Measurements from ENCODE around the gene GARNL3.

DNA sequence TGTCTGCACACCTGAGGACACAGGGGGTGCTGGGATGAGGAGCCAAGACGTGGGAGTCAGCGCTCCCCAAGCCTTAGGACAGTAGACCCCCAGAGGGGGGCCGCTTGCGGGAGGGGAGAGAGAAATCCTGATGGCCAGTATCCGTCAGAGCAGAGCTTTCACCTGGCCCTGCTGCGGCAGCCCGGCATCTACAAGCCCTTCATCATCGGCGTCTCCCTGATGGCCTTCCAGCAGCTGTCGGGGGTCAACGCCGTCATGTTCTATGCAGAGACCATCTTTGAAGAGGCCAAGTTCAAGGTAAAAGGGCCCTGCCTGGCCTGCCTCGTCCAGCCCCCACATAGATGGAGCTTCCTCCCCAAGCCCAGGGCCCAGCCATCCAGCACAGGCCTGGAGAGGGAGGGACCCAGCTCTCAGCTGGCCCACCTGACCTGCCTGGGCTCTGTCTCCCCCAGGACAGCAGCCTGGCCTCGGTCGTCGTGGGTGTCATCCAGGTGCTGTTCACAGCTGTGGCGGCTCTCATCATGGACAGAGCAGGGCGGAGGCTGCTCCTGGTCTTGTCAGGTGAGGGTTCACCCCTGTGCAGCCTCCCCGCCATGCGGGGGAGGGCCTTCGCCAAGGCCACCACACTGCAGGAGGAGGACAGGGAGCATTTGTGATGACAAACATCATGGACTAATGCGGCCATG is 139.1 kb downstream of the GARNL3 start:
- TF ChIP-seq, protein P1, sequence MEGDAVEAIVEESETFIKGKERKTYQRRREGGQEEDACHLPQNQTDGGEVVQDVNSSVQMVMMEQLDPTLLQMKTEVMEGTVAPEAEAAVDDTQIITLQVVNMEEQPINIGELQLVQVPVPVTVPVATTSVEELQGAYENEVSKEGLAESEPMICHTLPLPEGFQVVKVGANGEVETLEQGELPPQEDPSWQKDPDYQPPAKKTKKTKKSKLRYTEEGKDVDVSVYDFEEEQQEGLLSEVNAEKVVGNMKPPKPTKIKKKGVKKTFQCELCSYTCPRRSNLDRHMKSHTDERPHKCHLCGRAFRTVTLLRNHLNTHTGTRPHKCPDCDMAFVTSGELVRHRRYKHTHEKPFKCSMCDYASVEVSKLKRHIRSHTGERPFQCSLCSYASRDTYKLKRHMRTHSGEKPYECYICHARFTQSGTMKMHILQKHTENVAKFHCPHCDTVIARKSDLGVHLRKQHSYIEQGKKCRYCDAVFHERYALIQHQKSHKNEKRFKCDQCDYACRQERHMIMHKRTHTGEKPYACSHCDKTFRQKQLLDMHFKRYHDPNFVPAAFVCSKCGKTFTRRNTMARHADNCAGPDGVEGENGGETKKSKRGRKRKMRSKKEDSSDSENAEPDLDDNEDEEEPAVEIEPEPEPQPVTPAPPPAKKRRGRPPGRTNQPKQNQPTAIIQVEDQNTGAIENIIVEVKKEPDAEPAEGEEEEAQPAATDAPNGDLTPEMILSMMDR (IDR thresholded peaks at IDR 0.05) = no peak
- no peak for TF ChIP-seq POLR2AphosphoS5 (IDR thresholded peaks at IDR 0.05; ENCODE audit: low read depth, low read length)
- TF ChIP-seq SIN3A (IDR thresholded peaks at IDR 0.05; ENCODE audit: borderline replicate concordance, insufficient read depth, low read depth, low read length) = no peak
- TF ChIP-seq, protein P2, sequence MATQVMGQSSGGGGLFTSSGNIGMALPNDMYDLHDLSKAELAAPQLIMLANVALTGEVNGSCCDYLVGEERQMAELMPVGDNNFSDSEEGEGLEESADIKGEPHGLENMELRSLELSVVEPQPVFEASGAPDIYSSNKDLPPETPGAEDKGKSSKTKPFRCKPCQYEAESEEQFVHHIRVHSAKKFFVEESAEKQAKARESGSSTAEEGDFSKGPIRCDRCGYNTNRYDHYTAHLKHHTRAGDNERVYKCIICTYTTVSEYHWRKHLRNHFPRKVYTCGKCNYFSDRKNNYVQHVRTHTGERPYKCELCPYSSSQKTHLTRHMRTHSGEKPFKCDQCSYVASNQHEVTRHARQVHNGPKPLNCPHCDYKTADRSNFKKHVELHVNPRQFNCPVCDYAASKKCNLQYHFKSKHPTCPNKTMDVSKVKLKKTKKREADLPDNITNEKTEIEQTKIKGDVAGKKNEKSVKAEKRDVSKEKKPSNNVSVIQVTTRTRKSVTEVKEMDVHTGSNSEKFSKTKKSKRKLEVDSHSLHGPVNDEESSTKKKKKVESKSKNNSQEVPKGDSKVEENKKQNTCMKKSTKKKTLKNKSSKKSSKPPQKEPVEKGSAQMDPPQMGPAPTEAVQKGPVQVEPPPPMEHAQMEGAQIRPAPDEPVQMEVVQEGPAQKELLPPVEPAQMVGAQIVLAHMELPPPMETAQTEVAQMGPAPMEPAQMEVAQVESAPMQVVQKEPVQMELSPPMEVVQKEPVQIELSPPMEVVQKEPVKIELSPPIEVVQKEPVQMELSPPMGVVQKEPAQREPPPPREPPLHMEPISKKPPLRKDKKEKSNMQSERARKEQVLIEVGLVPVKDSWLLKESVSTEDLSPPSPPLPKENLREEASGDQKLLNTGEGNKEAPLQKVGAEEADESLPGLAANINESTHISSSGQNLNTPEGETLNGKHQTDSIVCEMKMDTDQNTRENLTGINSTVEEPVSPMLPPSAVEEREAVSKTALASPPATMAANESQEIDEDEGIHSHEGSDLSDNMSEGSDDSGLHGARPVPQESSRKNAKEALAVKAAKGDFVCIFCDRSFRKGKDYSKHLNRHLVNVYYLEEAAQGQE (IDR thresholded peaks at IDR 0.05; ENCODE audit: insufficient read depth in 1 of 2, low read depth in 2 of 2, low read length in 1 of 2) = no peak
